NOMO-1 treated with dmso at 0.1 percent for 144 hours (cell line): ENCODE data around the gene HOXB6.

Experiments
- DNase-seq: peaks from one replicate; lab custom pipeline; 2025; ENCODE audit not compliant: unreplicated experiment; lab: John Stamatoyannopoulos, UW

HOXB6 gene

GRCh38 chr17:48604770-48605329 is at the start of gene HOXB6:
Gene HOXB6, minus strand, starts transcription at chr17:48604986. Its CDS starts 6,836 bp downstream, at chr17:48598150.
- DNase-seq: no peak

- DNase-seq: no peak
Observed at GRCh38 chr17:48649741-48650140, 45.0 kb upstream of the HOXB6 start.

GRCh38 chr17:48647963-48648245 is 43.1 kb upstream of the HOXB6 start:
- DNase-seq: no peak

- no peak for DNase-seq
Observed at GRCh38 chr17:48647103-48647962, 42.5 kb upstream of the HOXB6 start.

GRCh38 chr17:48646183-48647102 is 41.7 kb upstream of the HOXB6 start:
- DNase-seq: no peak

GRCh38 chr17:48645639-48646182 is 40.9 kb upstream of the HOXB6 start:
- no peak for DNase-seq

- no peak for DNase-seq
Observed at GRCh38 chr17:48644910-48645557, 40.2 kb upstream of the HOXB6 start.

GRCh38 chr17:48644159-48644558 is 39.4 kb upstream of the HOXB6 start:
- no peak for DNase-seq

- no peak for DNase-seq
Observed at GRCh38 chr17:48643697-48644012, 38.9 kb upstream of the HOXB6 start.

GRCh38 chr17:48642843-48643696 is 38.3 kb upstream of the HOXB6 start:
- DNase-seq: no peak

- DNase-seq: no peak
Observed at GRCh38 chr17:48642059-48642842, 37.5 kb upstream of the HOXB6 start.

GRCh38 chr17:48641541-48642058 is 36.8 kb upstream of the HOXB6 start:
- peak; percentile 12 for DNase-seq

- DNase-seq: no peak
Observed at GRCh38 chr17:48640858-48641180, 36.0 kb upstream of the HOXB6 start.

GRCh38 chr17:48639982-48640857 is 35.4 kb upstream of the HOXB6 start:
- DNase-seq: no peak

- no peak for DNase-seq
Observed at GRCh38 chr17:48639136-48639535, 34.4 kb upstream of the HOXB6 start.

GRCh38 chr17:48637323-48638260 is 32.8 kb upstream of the HOXB6 start:
- DNase-seq: no peak
